Body of pancreas (tissue), 4 donors: ENCODE results near the gene WNT9A. TPM values are rescaled to one million over a fixed set of nuclear protein-coding genes. Genes with fewer than 3 reads are reported as not detected.
A peak's percentile ranks its signal among the peaks of the same experiment; 100 is the strongest.

Experiments used
- ATAC-seq: fragments of 150-250 bp; one replicate; pipeline ENCODE4 v1.9.1; 2016
- DNase-seq, 4 donors: peaks; one replicate each; pipeline ENCODE4 v3.0.0-alpha.2; 2019
- H3K27ac ChIP-seq, 4 donors: fragments of 200-600 bp; sonication (generic); 1 replicate in 3 of 4; 2 replicates in 1 of 4; pipeline versions ENCODE4 v1.5.1 to v1.6.1; 2016 to 2019; ENCODE audit warnings: mild to moderate bottlenecking in 1 of 4, mixed read lengths in 1 of 4, moderate library complexity in 1 of 4
- H3K27me3 ChIP-seq, 2 donors: fragments of 200-600 bp; sonication (generic); one replicate each; pipeline ENCODE4 v1.6.0; 2016; ENCODE audit warnings: mild to moderate bottlenecking in 1 of 2
- H3K36me3 ChIP-seq, 2 donors: fragments of 200-600 bp; sonication (generic); replicated peaks in 1 of 2; 2 replicates each; pipeline ENCODE4 v1.5.1; 2016; ENCODE audit warnings: low read depth in 2 of 2; ENCODE audit not compliant: insufficient read depth in 1 of 2
- H3K4me1 ChIP-seq: fragments of 200-600 bp; sonication (generic); one replicate; pipeline ENCODE4 v1.6.0; 2016
- H3K4me3 ChIP-seq, 2 donors: fragments of 200-600 bp; sonication (generic); 1 replicate in 1 of 2; 2 replicates in 1 of 2; pipeline ENCODE4 v1.5.1; 2016 to 2019
- H3K9me3 ChIP-seq, 3 donors: fragments of 200-600 bp; sonication (generic); 1 replicate in 2 of 3; 2 replicates in 1 of 3; pipeline ENCODE4 v1.5.1; 2016
- CTCF ChIP-seq, 7 experiments: fragments of 450-650 bp in 4 of 7; fragments of 200-600 bp in 3 of 7; sonication (generic) in 3 of 7; IDR thresholded peaks; one replicate each; pipeline ENCODE4 v1.5.1; 2016 to 2019; ENCODE audit warnings: antibody characterized with exemption in 7 of 7
- POLR2A ChIP-seq, 3 donors: fragments of 450-650 bp; IDR thresholded peaks; one replicate each; pipeline ENCODE4 v1.6.1; 2016; ENCODE audit warnings: antibody characterized with exemption in 3 of 3, mild to moderate bottlenecking in 2 of 3
- WGBS, 2 donors: methylation state at CpG; one replicate each; pipeline ENCODE4 v1.1.5; 2017; 5-methylcytosine and 5-hydroxymethylcytosine counted together
- intact Hi-C: fragments of 100-400 bp; cut with DNase I; formaldehyde crosslinking; loops from one replicate; pipeline ENCODE4 v1.15.1; 2023
- total RNA-seq, 2 donors: library from RNA; depleted of rRNA; stranded (reverse); fragments of >200 nt; gene quantifications; one replicate each; pipeline ENCODE4 v1.1.0, GENCODE V29; 2016

The WNT9A gene
- total RNA-seq, 2 donors from 2014 or later = 0.66 to 2.1 TPM

GRCh38 chr1:227944090-227944930, 3.4 kb downstream of the WNT9A start:
- TF ChIP-seq CTCF (IDR thresholded peaks at IDR 0.05) = no peak
- no peak for TF ChIP-seq POLR2A (IDR thresholded peaks at IDR 0.05)
- peak overlapping the region; percentile 80 to 91 (median 86) for H3K27ac ChIP-seq
- DNase-seq = peak in 1 of 4 donors; percentile 11
- H3K36me3 ChIP-seq = no peaks in the 10 kb centered on the region
- 86% methylated on average over 22 to 24 of the region's 24 CpGs for WGBS, 2 donors
- H3K27me3 ChIP-seq = no peaks in the 10 kb centered on the region
- no peaks in the 10 kb centered on the region for H3K9me3 ChIP-seq
- ATAC-seq = no peak
- H3K4me3 ChIP-seq = no peak overlapping the region
- intact Hi-C loops = loop anchor here (10.0 kb wide), 1 partner anchor 460 kb away; no protein-coding TSS in a partner anchor
- peaks cover 35% of the 10 kb centered on the region for H3K4me1 ChIP-seq

- 91 to 92% methylated on average over 12 of the region's 12 CpGs for WGBS, 2 donors
- intact Hi-C loops = loop anchor here (10.0 kb wide), 1 partner anchor 459 kb away; no protein-coding TSS in a partner anchor
- no peaks in the 10 kb centered on the region for H3K9me3 ChIP-seq
- no peak for ATAC-seq
- H3K27ac ChIP-seq = no peak overlapping the region
- no peak for DNase-seq
- H3K4me3 ChIP-seq = no peak overlapping the region
- no peaks in the 10 kb centered on the region for H3K36me3 ChIP-seq
- TF ChIP-seq CTCF (IDR thresholded peaks at IDR 0.05) (no peak), POLR2A (IDR thresholded peaks at IDR 0.05) (no peak)
- peaks cover 35% of the 10 kb centered on the region for H3K4me1 ChIP-seq
- no peaks in the 10 kb centered on the region for H3K27me3 ChIP-seq
Observed at GRCh38 chr1:227943381-227944089, 4.2 kb downstream of the WNT9A start.

GRCh38 chr1:227942716-227943261, 4.9 kb downstream of the WNT9A start:
- TF ChIP-seq POLR2A (IDR thresholded peaks at IDR 0.05) (no peak), CTCF (IDR thresholded peaks at IDR 0.05) (no peak)
- 86 to 89% methylated on average over 7 to 8 of the region's 8 CpGs for WGBS, 2 donors
- intact Hi-C loops = loop anchor here (10.0 kb wide), 1 partner anchor 458 kb away; no protein-coding TSS in a partner anchor
- Histone ChIP-seq H3K9me3 (no peaks in the 10 kb centered on the region), H3K4me3 (no peak overlapping the region), H3K27ac (no peak overlapping the region), H3K4me1 (peaks cover 29% of the 10 kb centered on the region), H3K27me3 (no peaks in the 10 kb centered on the region), H3K36me3 (no peaks in the 10 kb centered on the region)
- DNase-seq = peak in 1 of 4 donors; percentile 8
- no peak for ATAC-seq

GRCh38 chr1:227942021-227942715, 5.6 kb downstream of the WNT9A start:
- Histone ChIP-seq H3K9me3 (no peaks in the 10 kb centered on the region), H3K27ac (no peak overlapping the region), H3K27me3 (no peaks in the 10 kb centered on the region), H3K36me3 (no peaks in the 10 kb centered on the region), H3K4me3 (no peak overlapping the region), H3K4me1 (peaks cover 26% of the 10 kb centered on the region)
- ATAC-seq (no peak), DNase-seq (peak in 1 of 4 donors; percentile 11)
- intact Hi-C loops = loop anchor here (10.0 kb wide), 1 partner anchor 457 kb away; no protein-coding TSS in a partner anchor
- 75 to 82% methylated on average over 9 to 14 of the region's 15 CpGs for WGBS, 2 donors
- TF ChIP-seq CTCF (IDR thresholded peaks at IDR 0.05) = no peak
